ENCODE data around the gene LAMA4.
"Not testable (repeated sequence)": the region's sequence is repeated elsewhere in the genome, so short reads cannot be mapped to it uniquely, and the experiment has no call there.

LAMA4 gene

GRCh38 chr6:112116221-112116620 is 138.1 kb downstream of the LAMA4 start:
- TF ChIP-seq CTCF (IDR thresholded peaks at IDR 0.05; ENCODE audit: borderline replicate concordance, insufficient read depth, low read depth, low read length), result no peak
- no peak overlapping the region for H3K4me3 ChIP-seq (ENCODE audit: low read depth, low read length)

GRCh38 chr6:112114577-112115223 is 139.7 kb downstream of the LAMA4 start:
- TF ChIP-seq CTCF (IDR thresholded peaks at IDR 0.05; ENCODE audit: borderline replicate concordance, insufficient read depth, low read depth, low read length), result no peak
- H3K4me3 ChIP-seq (ENCODE audit: low read depth, low read length), result no peak overlapping the region

DNA sequence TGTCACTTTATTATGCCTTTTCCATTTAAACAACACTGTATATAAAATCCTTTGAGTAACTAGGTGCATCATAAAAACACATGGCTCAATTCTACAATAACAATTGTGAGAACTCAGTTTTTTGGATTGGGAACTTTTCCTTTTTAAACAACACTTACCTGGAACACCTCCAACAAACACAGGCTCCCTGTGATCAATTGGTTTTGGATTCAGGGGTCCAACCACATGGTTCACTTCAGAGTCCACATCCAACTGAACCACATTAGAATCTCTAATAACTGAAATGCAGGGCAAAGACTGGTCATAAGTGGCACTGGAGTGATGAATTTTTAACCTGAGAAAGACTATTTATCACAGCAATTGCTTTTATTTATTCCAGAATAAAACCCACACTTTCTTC is 140.4 kb downstream of the LAMA4 start:
- no peak for TF ChIP-seq CTCF (IDR thresholded peaks at IDR 0.05; ENCODE audit: borderline replicate concordance, insufficient read depth, low read depth, low read length)
- no peak overlapping the region for H3K4me3 ChIP-seq (ENCODE audit: low read depth, low read length)

DNA sequence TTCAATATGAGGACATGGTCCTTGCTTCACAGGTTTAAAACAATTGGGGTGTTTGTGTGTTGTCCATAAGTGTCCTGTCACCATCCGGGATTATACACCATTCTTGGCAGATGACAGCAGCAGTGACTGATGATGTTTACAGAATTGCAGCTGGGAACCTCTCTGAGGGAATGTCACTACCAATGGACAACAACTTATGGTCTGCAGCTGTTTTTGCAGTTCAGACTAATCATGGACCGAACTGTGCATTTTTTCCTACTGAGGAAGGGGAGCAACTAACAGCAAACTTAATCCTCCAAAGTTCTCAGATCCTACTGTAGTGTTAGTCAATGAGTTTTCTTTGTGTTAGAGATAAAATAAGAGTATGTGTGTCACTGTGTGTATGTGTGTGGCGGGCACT is 140.9 kb downstream of the LAMA4 start:
- no peak for TF ChIP-seq CTCF (IDR thresholded peaks at IDR 0.05; ENCODE audit: borderline replicate concordance, insufficient read depth, low read depth, low read length)
- H3K4me3 ChIP-seq (ENCODE audit: low read depth, low read length), result no peak overlapping the region

DNA sequence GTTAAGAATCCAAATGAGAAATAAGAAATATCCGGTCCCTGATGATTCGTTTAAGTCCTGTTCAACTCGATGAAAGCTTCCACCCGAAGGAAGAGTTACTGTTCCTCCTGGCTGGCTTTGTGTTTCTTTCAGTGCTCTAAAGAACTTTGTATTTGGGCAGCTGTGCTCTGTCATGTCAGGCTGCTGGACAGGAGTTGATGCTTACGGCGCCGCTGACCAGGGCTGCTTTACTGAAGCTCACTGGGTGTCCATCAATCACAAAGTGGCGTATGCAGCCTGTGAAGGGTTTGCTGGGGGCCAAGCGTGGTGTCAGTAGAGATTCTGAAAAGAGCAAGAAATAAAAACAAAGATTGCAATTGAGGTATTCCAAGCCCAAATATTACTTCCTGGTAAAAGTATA is 145.1 kb downstream of the LAMA4 start:
- no peak overlapping the region for H3K4me3 ChIP-seq (ENCODE audit: low read depth, low read length)
- no peak for TF ChIP-seq CTCF (IDR thresholded peaks at IDR 0.05; ENCODE audit: borderline replicate concordance, insufficient read depth, low read depth, low read length)

- H3K4me3 ChIP-seq (ENCODE audit: low read depth, low read length), result no peak overlapping the region
- TF ChIP-seq CTCF (IDR thresholded peaks at IDR 0.05; ENCODE audit: borderline replicate concordance, insufficient read depth, low read depth, low read length), result no peak
Measured at GRCh38 chr6:112106562-112106961, 147.8 kb downstream of the LAMA4 start.

- not testable (repeated sequence) for H3K4me3 ChIP-seq (ENCODE audit: low read depth, low read length)
Measured at GRCh38 chr6:112106026-112106425, 148.3 kb downstream of the LAMA4 start.

DNA sequence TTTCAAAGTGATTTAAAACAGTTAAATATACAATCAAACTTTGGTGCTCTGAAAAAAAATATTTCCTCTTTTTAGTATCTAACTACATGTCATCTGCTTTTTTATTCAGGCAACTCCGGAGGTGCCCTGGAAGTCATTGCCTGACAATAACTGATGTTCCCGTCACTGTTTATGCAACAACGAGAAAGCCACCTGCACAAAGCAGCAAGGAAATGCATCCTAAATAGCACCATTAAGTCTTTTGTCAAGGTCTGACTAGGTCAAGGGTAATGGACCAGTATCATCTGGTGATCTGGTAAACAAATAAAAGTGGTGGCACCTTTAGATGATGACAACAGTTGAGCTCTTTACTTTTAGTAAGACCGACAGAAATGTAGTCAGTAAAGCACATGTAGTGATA is 153.8 kb downstream of the LAMA4 start:
- no peak for TF ChIP-seq CTCF (IDR thresholded peaks at IDR 0.05; ENCODE audit: borderline replicate concordance, insufficient read depth, low read depth, low read length)
- no peak overlapping the region for H3K4me3 ChIP-seq (ENCODE audit: low read depth, low read length)

Data from GM12875 (cell line).